ENCODE measurements around the gene CD9.

The CD9 gene

DNA sequence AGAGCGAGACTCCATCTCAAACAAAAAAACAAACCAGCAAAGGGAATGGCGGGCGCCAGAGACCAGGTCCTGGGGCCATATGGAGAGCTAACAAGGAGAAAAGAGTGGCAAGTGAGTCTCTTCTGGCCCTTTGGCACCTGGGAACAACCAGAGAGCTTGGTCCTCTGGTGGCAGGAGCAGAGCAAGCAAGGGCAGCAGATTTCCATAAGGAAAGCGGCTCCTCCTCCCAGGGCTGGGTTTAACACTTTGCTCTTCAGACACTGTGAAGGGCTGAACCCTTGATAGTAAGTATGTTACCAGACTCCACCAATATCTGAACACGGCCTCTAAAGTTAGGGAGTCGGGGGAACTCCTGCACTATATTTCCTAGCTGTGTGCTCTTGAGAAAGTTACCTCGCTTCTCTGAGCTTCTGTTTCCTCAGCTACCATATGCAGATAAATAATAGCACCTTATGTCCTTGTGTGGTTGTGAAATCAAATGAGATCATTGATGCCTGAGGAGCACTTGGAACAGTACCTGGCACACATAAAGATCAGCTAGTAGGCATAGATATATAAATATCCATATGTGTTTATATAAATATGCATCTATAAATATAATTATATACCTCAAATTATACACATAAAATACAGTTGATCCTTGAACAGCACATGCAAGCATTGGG lies 76.9 kb downstream of the CD9 start:
- Histone ChIP-seq H3K9ac (ENCODE audit: low read depth, low read length) (no peak overlapping the region), H3K4me3 (ENCODE audit: low read depth, low read length) (no peak overlapping the region), H3K9me3 (ENCODE audit: control insufficient read depth, insufficient read depth, low read length) (no peaks in the 10 kb centered on the region), H3K36me3 (ENCODE audit: control insufficient read depth, insufficient read depth, low read length) (no peaks in the 10 kb centered on the region), H3K27me3 (ENCODE audit: control insufficient read depth, insufficient read depth, low read length) (no peaks in the 10 kb centered on the region), H3K4me1 (ENCODE audit: control insufficient read depth, insufficient read depth, low read length) (peaks cover 32% of the 10 kb centered on the region)

DNA sequence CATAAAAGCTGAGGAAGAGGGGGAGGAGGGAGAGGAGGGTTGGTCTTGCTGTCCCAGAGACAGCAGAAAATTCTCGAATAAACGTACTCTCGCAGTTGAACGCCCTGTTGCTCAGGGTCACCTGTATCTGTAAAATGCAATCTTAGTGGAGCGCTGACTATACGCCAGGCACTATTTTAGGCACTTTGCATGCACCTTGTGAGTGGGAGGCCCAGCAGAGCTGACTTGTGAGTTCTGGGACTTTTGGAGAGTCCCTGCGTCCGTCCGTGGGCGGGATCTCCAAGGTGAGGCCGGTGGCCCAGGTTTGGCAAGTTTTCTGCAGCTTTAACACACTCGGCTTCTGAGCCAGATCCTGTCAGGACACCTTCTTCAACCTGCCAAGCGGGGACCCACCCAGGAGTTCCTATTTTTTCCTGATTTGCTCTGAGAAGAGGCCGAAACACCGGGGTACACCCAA lies 77.8 kb downstream of the CD9 start:
- H3K27me3 ChIP-seq (ENCODE audit: control insufficient read depth, insufficient read depth, low read length) = no peaks in the 10 kb centered on the region
- H3K9me3 ChIP-seq (ENCODE audit: control insufficient read depth, insufficient read depth, low read length) = no peaks in the 10 kb centered on the region
- H3K36me3 ChIP-seq (ENCODE audit: control insufficient read depth, insufficient read depth, low read length) = no peaks in the 10 kb centered on the region
- H3K4me1 ChIP-seq (ENCODE audit: control insufficient read depth, insufficient read depth, low read length) = peaks cover 25% of the 10 kb centered on the region
- H3K4me3 ChIP-seq (ENCODE audit: low read depth, low read length) = peak overlapping the region; percentile 35
- H3K9ac ChIP-seq (ENCODE audit: low read depth, low read length) = peak overlapping the region; percentile 70

DNA sequence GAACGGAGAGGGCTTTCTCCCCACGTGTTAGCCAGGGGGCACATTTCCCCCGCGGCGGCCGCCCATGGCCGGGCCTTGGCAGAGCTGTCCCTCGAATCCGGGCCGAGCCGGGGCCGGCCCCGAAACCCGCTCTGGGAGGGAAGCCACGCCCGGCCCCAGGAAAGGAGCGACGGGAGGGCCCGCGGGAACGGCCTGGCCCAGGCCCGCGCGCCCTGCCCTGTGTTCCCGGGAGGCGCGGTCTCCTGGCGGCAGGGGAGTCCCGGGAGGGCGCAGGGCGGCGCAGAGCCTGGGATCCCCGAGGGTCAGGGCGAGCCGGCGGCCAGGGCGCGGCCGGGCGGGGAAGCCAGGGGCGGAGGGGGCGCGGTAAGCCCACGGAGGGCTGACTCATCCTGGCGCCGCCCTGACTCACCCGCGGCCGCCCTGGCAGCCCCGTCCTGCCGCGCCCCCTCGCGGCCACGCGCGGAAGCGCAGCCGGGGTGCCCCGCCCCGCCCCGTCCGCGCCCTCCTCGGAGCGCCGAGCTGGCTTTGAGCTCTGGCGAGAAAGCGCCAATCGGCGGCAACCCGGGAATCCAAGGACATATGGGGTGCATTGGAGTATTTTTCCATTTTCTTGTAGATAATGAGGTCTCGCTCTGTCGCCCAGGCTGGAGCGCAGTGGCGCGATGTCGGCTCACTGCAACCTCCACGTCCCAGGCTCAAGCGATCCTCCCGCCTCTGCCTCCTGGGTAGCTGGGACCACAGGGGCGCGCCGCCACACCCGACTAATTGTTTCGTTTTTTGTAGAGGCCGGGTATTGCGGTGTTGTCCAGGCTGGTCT lies 78.4 kb downstream of the CD9 start:
- H3K36me3 ChIP-seq (ENCODE audit: control insufficient read depth, insufficient read depth, low read length) = no peaks in the 10 kb centered on the region
- peak overlapping the region; percentile 35 for H3K4me3 ChIP-seq (ENCODE audit: low read depth, low read length)
- no peaks in the 10 kb centered on the region for H3K9me3 ChIP-seq (ENCODE audit: control insufficient read depth, insufficient read depth, low read length)
- no peaks in the 10 kb centered on the region for H3K27me3 ChIP-seq (ENCODE audit: control insufficient read depth, insufficient read depth, low read length)
- peaks cover 18% of the 10 kb centered on the region for H3K4me1 ChIP-seq (ENCODE audit: control insufficient read depth, insufficient read depth, low read length)
- peak overlapping the region; percentile 70 for H3K9ac ChIP-seq (ENCODE audit: low read depth, low read length)

DNA sequence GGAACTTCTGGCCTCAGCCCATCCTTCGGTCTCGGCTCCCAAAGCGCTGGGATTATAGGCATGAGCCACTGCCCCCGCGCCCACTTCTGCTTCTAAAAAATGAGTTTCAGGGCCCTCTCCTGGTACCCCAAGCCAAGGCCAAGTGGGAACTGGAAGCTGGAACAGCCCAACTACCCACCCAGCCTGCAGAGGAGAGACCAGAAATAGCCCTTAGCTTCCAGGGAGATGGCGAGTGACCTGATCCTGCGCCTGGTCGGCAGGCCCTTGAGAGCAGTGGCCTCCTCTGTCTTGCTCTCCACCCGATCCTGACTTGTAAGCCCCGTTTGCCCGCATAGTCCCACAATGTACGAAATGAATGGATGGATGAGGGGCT lies 79.0 kb downstream of the CD9 start:
- Histone ChIP-seq H3K9me3 (ENCODE audit: control insufficient read depth, insufficient read depth, low read length) (no peaks in the 10 kb centered on the region), H3K4me1 (ENCODE audit: control insufficient read depth, insufficient read depth, low read length) (peaks cover 15% of the 10 kb centered on the region), H3K9ac (ENCODE audit: low read depth, low read length) (no peak overlapping the region), H3K36me3 (ENCODE audit: control insufficient read depth, insufficient read depth, low read length) (no peaks in the 10 kb centered on the region), H3K4me3 (ENCODE audit: low read depth, low read length) (no peak overlapping the region), H3K27me3 (ENCODE audit: control insufficient read depth, insufficient read depth, low read length) (no peaks in the 10 kb centered on the region)

DNA sequence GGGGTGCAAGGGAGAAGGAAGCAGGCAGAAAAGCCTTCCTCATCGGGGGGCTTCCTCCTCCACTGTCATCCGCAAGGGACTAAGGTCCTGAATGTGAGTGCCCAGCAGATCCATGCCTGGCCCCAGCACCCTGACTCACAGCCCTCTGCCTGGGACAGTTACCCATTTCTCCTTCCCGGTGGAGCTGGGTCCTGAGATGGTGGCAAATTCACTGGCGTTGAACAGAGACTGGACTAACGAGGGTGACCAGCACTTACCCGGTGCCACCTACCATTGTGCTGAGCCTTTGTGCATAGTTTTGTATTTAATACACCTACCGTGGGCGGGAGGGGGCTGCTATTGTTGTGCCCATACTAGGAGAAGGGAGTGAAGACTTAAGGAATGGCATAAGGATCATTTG lies 79.4 kb downstream of the CD9 start:
- no peak overlapping the region for H3K4me3 ChIP-seq (ENCODE audit: low read depth, low read length)
- H3K4me1 ChIP-seq (ENCODE audit: control insufficient read depth, insufficient read depth, low read length) = peaks cover 12% of the 10 kb centered on the region
- no peaks in the 10 kb centered on the region for H3K36me3 ChIP-seq (ENCODE audit: control insufficient read depth, insufficient read depth, low read length)
- no peak overlapping the region for H3K9ac ChIP-seq (ENCODE audit: low read depth, low read length)
- H3K27me3 ChIP-seq (ENCODE audit: control insufficient read depth, insufficient read depth, low read length) = no peaks in the 10 kb centered on the region
- H3K9me3 ChIP-seq (ENCODE audit: control insufficient read depth, insufficient read depth, low read length) = no peaks in the 10 kb centered on the region

DNA sequence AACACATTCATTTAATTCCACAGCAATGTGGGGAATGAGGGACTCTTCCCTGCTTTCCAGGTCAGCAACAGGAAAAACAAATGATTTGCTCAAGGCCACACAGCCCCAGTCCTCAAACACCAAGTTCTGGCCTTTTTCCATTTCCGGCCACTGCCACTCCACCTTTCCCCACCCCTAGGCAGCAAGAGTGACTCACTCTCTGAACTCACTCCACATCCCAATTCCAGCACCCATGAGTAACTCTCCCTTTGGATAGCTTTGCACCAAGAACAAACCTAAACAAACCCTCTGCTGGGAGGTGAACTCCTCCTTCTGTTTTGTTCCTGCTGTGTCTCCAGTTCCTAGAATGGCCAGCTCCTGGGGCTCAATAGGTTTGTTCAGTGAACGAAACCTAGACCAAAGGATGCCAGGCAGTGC lies 79.9 kb downstream of the CD9 start:
- H3K9me3 ChIP-seq (ENCODE audit: control insufficient read depth, insufficient read depth, low read length) = no peaks in the 10 kb centered on the region
- H3K9ac ChIP-seq (ENCODE audit: low read depth, low read length) = no peak overlapping the region
- peaks cover 12% of the 10 kb centered on the region for H3K4me1 ChIP-seq (ENCODE audit: control insufficient read depth, insufficient read depth, low read length)
- no peaks in the 10 kb centered on the region for H3K36me3 ChIP-seq (ENCODE audit: control insufficient read depth, insufficient read depth, low read length)
- H3K27me3 ChIP-seq (ENCODE audit: control insufficient read depth, insufficient read depth, low read length) = no peaks in the 10 kb centered on the region
- H3K4me3 ChIP-seq (ENCODE audit: low read depth, low read length) = no peak overlapping the region

DNA sequence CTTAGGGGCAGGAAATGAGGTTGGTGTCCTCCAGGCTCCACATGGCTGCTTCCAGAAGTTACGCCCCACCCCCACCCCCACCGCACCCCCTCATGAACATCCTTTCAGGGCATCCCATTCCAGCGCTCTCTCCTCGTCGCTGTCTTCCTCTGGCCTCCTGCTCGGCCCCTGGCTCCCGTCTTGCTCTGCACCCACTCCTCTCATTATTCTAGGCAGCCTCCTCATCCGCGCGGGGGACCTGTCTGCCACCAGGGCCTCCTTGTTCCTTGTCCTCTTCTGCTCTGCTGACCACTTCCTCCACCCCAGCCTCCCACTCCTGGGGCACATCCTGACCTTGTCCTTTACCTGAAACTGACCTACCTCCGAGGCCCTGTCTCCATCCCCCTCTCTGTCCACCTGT lies 80.5 kb downstream of the CD9 start:
- H3K9me3 ChIP-seq (ENCODE audit: control insufficient read depth, insufficient read depth, low read length) = no peaks in the 10 kb centered on the region
- H3K36me3 ChIP-seq (ENCODE audit: control insufficient read depth, insufficient read depth, low read length) = no peaks in the 10 kb centered on the region
- no peak overlapping the region for H3K4me3 ChIP-seq (ENCODE audit: low read depth, low read length)
- H3K27me3 ChIP-seq (ENCODE audit: control insufficient read depth, insufficient read depth, low read length) = no peaks in the 10 kb centered on the region
- H3K4me1 ChIP-seq (ENCODE audit: control insufficient read depth, insufficient read depth, low read length) = peaks cover 12% of the 10 kb centered on the region
- no peak overlapping the region for H3K9ac ChIP-seq (ENCODE audit: low read depth, low read length)

DNA sequence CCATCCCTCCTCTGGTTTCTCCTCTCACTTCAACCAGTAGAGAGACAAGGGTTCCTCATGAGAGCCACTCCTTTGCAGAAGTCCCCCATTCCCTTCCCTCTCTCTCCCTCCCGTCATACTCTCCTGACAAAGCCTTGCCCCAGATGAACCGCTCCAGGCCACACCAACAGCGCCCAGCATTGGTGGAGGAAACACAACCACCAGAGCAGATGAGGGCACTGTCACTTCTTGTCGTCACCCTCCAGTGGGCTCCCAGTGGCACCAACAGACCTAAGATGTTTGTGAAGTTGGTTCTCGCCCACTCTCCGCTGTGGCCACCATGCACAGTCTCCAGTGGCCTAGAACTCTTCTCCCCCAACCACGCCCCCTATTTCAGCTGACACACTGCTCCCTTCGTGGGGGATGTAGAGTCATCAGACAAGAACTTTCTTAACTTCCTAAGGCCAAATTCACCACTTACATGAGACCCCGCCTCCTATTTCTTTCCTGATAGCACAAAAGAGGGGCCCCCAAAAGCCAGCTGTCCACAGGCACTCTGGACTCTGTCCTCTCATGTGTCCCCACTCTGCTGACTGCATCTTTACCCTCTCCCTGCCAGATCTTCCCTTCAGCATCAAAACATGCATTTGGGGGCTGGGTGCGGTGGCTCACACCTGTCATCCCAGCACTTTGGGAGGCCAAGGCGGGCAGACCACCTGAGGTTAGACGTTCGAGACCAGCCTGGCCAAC lies 81.0 kb downstream of the CD9 start:
- Histone ChIP-seq H3K4me1 (ENCODE audit: control insufficient read depth, insufficient read depth, low read length) (peaks cover 12% of the 10 kb centered on the region), H3K36me3 (ENCODE audit: control insufficient read depth, insufficient read depth, low read length) (no peaks in the 10 kb centered on the region), H3K9me3 (ENCODE audit: control insufficient read depth, insufficient read depth, low read length) (no peaks in the 10 kb centered on the region), H3K9ac (ENCODE audit: low read depth, low read length) (no peak overlapping the region), H3K4me3 (ENCODE audit: low read depth, low read length) (no peak overlapping the region), H3K27me3 (ENCODE audit: control insufficient read depth, insufficient read depth, low read length) (no peaks in the 10 kb centered on the region)

DNA sequence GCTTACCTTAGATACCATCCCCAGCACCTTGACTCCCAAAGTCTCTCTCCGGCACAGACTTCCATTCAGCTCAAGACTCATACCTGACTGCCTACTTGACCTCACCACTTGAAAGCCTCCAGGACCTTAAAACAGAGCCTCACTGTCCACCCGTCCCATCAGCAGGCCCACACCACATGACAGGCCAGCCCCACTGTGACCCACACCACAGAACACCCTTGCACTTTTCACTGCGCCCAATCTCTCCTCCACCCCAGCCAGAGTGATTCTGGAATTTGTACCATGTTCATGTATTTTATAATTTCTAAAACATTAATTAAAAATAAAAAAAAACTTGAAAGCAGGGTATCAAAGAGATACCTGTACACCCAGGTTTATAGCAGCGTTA lies 82.2 kb downstream of the CD9 start:
- Histone ChIP-seq H3K4me3 (ENCODE audit: low read depth, low read length) (no peak overlapping the region), H3K4me1 (ENCODE audit: control insufficient read depth, insufficient read depth, low read length) (peaks cover 9% of the 10 kb centered on the region), H3K27me3 (ENCODE audit: control insufficient read depth, insufficient read depth, low read length) (no peaks in the 10 kb centered on the region), H3K9ac (ENCODE audit: low read depth, low read length) (no peak overlapping the region), H3K36me3 (ENCODE audit: control insufficient read depth, insufficient read depth, low read length) (no peaks in the 10 kb centered on the region), H3K9me3 (ENCODE audit: control insufficient read depth, insufficient read depth, low read length) (no peaks in the 10 kb centered on the region)

DNA sequence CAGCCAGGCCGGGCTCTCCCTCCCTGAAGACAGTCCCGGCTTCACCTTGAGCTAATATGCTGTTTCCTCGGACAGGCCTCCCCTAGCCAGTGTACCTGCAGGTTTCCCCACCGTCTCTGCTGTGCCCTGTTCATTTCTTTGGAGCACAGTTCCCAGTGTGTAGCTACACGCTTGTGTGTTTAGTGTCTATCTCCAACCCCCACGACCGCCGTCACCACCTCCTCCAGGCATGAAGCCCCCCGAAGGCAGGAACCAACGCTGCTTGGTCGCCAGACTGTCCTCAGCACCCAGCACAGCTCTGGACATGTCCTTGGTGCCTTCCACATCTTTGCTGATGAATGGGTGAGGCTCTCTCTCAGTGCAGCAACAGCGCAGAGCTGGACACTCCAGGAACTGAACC lies 84.1 kb downstream of the CD9 start:
- Histone ChIP-seq H3K9me3 (ENCODE audit: control insufficient read depth, insufficient read depth, low read length) (no peaks in the 10 kb centered on the region), H3K4me1 (ENCODE audit: control insufficient read depth, insufficient read depth, low read length) (peaks cover 6% of the 10 kb centered on the region), H3K27me3 (ENCODE audit: control insufficient read depth, insufficient read depth, low read length) (no peaks in the 10 kb centered on the region), H3K9ac (ENCODE audit: low read depth, low read length) (no peak overlapping the region), H3K4me3 (ENCODE audit: low read depth, low read length) (no peak overlapping the region), H3K36me3 (ENCODE audit: control insufficient read depth, insufficient read depth, low read length) (no peaks in the 10 kb centered on the region)

DNA sequence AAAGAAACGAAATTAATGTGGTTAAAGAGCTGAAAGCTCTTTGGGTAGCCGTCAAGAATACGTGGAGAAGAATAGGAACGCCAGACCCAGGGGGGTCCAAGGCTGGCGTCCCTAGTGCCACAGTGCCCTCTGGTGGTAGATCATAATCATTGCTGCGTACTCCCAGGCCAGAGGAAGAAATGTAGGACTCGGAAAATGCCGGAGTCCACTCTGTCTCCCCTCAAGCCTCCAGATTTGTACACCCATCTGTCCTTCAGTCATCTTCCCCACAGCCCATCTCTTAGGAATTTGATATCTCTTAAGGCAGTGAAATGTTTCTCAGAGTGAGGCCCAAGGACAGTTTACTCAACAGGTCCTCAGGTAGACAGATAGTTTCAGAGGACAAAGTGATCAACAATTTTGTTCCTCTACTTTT lies 84.9 kb downstream of the CD9 start:
- Histone ChIP-seq H3K4me3 (ENCODE audit: low read depth, low read length) (no peak overlapping the region), H3K9ac (ENCODE audit: low read depth, low read length) (no peak overlapping the region), H3K4me1 (ENCODE audit: control insufficient read depth, insufficient read depth, low read length) (peaks cover 4% of the 10 kb centered on the region), H3K9me3 (ENCODE audit: control insufficient read depth, insufficient read depth, low read length) (no peaks in the 10 kb centered on the region), H3K27me3 (ENCODE audit: control insufficient read depth, insufficient read depth, low read length) (no peaks in the 10 kb centered on the region), H3K36me3 (ENCODE audit: control insufficient read depth, insufficient read depth, low read length) (no peaks in the 10 kb centered on the region)
